DND-41 (cell line): ENCODE results near the gene PTPRK.

Experiments
- EZH2 ChIP-seq: IDR thresholded peaks from 3 replicates; pipeline ENCODE4 v1.6.1; 2012; ENCODE audit warnings: borderline replicate concordance, low read depth, mild to moderate bottlenecking, moderate library complexity, low read length, inconsistent platforms; ENCODE audit not compliant: severe bottlenecking
- TF ChIP-seq, protein P1 (sequence below): IDR thresholded peaks from 2 replicates; pipeline ENCODE4 v1.5.1; 2012; ENCODE audit warnings: borderline replicate concordance, low read length, moderate library complexity, mild to moderate bottlenecking; ENCODE audit not compliant: poor library complexity, severe bottlenecking; ENCODE audit errors: extremely low read depth

DNA sequence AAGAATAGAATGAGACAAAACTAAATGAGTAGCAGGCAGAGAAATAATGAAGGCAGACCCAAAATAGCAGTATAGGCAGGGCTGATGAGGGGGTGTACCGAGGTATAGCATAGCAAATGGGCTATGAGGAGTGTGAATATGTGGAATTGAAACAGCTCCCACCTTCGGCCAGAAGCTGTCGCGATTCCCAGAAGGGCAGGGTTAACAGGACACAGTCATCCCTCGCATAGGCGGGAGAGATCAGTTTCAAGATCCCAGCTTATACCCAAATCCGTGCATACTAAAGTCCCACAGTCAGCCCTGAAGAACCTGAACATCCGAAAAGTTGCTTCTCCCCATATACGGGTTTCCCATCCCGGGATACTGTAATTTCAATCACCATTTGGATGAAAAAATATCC, 82.7 kb downstream of the PTPRK start:
- TF ChIP-seq, protein P1, sequence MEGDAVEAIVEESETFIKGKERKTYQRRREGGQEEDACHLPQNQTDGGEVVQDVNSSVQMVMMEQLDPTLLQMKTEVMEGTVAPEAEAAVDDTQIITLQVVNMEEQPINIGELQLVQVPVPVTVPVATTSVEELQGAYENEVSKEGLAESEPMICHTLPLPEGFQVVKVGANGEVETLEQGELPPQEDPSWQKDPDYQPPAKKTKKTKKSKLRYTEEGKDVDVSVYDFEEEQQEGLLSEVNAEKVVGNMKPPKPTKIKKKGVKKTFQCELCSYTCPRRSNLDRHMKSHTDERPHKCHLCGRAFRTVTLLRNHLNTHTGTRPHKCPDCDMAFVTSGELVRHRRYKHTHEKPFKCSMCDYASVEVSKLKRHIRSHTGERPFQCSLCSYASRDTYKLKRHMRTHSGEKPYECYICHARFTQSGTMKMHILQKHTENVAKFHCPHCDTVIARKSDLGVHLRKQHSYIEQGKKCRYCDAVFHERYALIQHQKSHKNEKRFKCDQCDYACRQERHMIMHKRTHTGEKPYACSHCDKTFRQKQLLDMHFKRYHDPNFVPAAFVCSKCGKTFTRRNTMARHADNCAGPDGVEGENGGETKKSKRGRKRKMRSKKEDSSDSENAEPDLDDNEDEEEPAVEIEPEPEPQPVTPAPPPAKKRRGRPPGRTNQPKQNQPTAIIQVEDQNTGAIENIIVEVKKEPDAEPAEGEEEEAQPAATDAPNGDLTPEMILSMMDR, result no peak
- TF ChIP-seq EZH2, result no peak
